HG03039 (cell line): ENCODE results near the gene TRIM44.

Source experiments
- ATAC-seq: cut with Tn5 transposase; IDR thresholded peaks from one replicate; pipeline ENCODE4 v1.9.1; 2021; ENCODE audit warnings: mild to moderate bottlenecking, moderate library complexity; ENCODE audit not compliant: unreplicated experiment

Gene TRIM44

GRCh38 chr11:35671396-35672127 is 9.0 kb downstream of the TRIM44 start:
- no peak for ATAC-seq

DNA sequence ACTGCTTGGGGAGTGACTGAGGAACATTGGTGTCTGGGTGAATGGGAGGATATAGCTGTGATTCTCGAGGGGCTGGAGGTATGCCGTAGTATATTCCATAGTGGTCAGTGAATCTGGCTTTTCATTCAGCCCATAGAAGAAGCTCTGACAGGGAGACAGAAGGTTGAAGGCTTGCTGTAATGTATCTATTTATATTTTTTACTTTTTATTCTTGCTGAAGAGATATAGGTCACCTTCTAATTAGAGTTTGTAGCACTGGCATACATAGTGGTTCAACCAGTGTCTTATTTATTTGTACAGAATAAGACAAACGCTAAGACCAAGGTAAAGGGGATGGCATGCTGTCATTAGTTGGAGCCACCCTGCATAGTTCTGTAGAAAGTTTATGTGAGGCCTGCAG is 10.0 kb downstream of the TRIM44 start:
- no peak for ATAC-seq

DNA sequence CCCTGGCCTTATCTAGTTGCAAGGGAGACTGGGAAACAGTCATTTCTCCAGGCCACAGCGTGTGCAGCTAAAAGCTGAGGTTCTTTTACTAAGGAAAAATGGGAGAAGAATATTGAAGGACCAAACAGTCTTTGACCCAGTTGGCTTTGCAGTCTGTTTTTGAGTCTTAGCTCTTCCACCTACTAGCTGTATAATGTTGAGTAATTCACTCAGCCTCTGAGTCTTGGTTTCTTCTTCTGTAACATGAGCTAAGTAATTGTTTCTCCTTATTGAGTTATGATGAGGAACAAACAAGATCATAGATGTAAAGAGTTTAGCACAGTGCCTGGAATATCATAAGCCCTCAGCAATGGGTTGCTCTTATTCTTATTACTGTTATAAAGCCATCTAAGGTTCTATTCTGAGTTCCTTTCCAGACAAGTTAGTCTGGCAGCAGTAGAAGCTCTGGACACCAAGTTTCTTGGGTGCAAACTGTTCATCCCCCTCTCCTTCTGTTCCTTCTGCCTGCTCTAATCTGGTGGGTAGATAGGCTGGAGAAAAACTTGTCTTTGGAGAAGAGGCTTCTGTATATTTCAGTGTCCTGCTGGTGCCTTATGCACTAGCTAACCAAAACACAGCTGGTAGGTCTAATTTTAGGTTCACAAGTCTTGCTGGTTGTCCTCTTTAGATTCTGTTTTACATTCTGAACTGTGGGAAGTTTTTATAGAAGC is 13.5 kb downstream of the TRIM44 start:
- peak; percentile 46 for ATAC-seq

- peak; percentile 11 for ATAC-seq
Observed at GRCh38 chr11:35676611-35676965, 14.0 kb downstream of the TRIM44 start.

DNA sequence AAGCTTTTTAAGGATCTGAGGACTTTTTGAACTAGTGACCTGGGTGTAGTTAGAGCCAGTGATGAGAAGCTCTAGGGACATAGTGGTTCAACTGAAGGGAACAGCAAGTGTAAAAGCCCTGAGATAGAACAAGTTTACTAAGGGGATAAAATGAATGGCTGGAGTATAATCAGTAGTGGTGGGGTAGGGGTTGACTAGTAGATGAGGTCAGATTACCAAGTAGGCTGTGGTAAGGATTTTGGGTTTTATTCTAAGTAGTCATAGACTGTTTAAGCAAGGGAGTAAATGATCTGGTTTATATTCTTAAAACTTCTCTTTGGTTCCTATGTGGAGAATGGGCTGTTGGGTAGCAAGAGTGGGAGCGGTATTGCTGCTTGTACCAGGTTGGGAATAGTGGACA is 15.3 kb downstream of the TRIM44 start:
- no peak for ATAC-seq

GRCh38 chr11:35678471-35678870 is 15.9 kb downstream of the TRIM44 start:
- ATAC-seq: no peak

- no peak for ATAC-seq
Observed at GRCh38 chr11:35678975-35679374, 16.4 kb downstream of the TRIM44 start.

DNA sequence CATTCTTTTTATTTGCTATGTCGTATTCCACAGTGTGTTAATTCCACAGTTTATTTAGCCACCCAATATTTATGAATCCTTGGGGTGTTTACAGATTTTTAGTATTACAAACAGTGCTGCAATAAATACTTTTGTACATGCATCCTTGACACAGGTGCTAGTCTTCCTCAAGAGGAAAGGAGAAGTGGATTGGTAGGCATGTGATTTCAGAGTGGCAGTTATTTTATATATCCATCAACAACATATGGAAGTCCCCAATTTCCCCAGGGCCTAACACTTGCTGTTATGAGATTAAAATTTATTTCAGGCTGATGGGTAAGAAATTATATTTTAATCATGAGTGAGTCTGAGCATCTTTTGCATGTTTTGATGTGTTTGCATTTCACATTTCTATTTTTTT is 17.9 kb downstream of the TRIM44 start:
- ATAC-seq: no peak

DNA sequence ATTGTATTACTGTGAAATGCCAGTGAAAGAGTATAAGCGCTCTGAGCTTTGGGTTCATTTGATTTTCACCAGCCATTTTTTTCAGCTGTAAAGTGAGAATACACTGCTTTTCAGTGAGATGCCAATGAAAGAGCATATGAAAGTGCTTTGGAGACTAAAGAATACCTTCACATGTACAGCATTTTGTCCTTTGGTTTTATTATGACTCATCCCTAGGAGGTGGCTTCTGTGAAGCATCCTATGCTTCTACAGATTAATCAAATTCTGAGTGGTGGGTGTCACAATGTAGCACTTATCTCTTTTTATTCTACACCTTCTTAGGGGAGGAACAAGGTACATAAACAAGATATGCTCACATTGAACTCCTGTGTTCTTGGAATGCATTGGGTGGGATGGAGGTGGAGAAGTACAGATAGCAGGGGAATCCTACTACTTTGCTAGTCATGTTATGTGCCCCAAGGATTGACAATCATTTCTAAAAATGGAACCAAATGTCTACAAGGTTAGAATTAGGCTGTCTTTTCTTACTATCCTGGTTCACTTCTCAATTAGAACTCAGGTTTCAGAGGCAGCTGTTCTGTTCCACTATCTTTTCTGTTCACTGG is 18.7 kb downstream of the TRIM44 start:
- ATAC-seq: no peak

DNA sequence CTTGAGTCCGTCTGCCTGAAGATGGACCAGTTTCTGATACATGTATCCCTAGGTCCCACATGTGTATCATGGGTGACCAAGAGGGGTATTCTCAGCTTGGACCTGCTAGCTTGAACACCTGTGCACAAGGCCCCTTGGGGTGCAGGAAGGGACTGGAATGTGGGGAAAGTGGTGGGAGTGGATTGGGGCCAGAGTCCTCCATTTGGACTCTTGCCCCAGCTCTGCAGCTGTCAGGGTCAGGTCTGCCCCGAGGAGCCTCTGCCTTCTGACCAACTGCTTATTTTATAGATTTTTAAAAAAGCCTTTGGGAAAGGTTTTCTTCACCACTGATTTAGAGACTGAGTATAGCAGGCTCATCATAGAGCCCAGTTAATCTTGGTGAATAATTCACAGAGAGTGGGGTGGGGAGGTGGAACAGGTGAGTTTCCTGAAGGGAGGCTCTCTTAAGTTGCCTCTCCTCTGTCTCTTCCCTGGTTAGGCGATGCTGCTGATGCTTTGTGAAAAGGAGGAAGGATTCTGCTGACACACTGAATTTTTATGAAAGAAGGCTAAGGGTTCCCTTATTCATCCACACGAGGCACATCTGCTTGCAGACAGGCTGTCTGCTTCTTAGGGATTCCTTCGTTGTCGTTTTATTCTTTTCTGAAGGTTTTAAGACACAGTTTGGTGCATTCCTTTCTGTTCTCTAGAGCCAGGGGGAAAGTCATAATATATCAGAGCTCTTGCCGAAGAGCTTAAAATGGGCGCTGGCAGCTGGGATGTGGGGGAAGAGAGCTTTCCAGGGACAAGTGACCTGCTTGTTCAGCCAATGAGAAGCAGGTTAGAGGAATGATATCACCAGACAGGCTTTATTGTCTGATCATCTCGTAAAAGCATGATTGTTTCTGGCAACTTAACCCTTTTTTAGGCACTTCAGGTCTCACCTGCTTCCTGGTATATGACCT is 19.9 kb downstream of the TRIM44 start:
- no peak for ATAC-seq

- peak; percentile 53 for ATAC-seq
Observed at GRCh38 chr11:35683728-35684339, 21.3 kb downstream of the TRIM44 start.

DNA sequence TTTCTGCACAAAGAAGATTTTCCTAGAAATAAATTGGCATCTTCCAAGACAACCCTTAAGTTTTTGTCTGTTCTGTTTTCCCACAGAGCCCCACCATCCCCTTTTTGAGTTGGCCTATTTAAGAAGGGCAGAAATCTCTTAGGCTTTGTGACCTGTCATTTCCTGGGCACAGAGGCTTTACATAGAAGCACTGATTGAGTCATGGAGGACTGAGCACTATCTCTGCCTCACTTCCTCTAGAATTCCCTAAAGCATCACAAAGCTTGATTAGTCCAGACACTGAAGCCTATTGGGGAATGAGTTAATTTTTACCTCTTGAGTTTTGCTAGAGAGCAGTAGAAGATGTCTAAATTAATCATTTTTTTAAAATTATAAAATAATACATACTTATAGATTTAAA is 25.4 kb downstream of the TRIM44 start:
- no peak for ATAC-seq

- no peak for ATAC-seq
Observed at GRCh38 chr11:35689081-35689996, 26.8 kb downstream of the TRIM44 start.

GRCh38 chr11:35702126-35702525 is 39.6 kb downstream of the TRIM44 start:
- ATAC-seq: no peak

- ATAC-seq: no peak
Observed at GRCh38 chr11:35709376-35709775, 46.8 kb downstream of the TRIM44 start.

DNA sequence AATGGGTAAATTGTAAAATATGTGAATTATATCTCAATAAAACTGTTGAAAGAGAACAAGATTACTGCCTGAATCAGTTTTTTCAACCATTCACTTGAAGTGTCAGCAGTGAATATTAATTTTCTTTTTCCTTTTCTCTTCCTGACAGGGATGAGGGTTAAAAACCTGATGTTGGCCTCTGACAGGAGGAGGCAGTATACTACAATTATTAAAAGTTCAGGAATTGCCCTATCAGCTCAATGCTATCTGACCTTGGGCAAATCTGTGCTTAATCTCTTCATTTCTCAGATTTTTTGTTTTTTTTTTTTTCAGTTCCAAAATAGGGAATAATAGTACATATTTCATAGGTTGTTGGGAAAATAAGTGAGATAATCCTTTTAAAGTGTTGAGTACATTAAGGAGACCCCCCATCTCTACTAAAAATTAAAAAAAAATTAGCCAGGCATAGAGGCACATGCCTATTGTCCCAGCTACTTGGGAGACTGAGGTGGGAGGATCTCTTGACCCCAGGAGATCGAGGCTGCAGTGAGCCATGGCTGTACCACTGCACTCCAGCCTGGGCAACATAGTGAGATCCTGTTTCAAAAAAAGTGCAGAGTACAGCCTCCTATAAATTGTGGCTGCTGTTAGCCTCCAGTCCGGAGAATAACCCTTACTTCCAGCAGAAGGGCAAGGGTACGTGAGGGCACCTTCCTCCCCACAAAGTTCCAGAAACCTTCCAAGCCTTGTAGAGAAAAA is 48.8 kb downstream of the TRIM44 start:
- no peak for ATAC-seq

DNA sequence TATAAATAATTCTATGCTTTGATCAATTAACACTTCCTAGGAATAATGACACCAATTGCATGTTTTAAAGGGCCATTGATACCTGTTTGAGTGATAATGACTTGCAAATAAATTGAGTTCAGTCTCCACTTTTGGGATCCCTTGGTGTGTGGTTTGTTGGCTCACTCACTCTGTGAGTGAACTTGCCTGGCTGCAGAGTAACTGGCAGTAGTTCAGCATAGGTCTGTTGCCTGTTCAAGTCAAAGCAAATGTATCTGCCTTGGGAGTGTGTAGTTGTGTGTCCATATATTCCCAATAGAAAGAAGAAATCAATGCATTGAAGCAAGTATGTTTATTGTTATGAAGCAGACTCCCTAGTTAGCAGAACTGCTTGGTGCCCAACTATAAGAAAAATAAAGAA is 49.3 kb downstream of the TRIM44 start:
- no peak for ATAC-seq

DNA sequence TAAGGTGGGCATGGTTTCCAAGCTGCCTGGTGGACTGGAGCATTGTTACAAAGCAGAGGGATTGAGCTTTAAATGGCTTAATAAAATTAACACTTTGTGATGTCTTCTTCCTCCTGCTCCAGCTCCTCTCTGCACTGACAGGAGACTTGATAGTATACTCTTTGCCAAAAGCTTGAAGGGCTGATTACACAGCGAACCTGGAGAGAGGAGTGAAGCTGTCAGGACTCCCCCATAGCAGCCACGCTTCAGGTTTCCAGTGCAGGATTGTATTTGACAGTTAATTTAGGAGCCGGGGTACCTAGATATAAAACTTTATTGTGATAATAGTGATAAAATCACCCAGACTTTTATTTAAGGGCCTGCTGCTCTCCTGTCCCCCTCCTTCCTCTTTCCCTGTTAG is 50.0 kb downstream of the TRIM44 start:
- no peak for ATAC-seq
